Measurements from ENCODE around the gene GSAP.
A peak's percentile ranks its signal among the peaks of the same experiment; 100 is the strongest.
"Not testable (repeated sequence)": the region's sequence is repeated elsewhere in the genome, so short reads cannot be mapped to it uniquely, and the experiment has no call there.

GSAP gene

DNA sequence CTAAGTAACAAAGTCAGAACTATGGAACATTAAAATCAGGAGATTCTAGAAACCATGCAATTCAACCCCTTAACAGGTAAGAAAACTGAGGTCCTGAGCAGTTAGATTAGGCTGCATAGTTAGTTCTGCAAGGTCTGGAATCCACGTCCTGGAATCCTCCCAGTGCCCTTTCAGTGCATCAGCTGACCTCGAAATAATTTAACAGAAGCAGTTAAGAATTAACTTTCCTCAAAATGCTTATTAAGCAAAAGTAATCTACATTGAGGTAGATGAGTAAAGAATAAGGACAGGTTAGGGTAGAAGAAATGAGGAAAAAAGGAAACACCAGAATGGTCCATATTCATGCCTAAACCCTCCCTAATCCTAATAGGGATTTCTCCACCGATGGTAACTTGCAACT is 37.6 kb downstream of the GSAP start:
- no peak overlapping the region for H3K4me3 ChIP-seq (ENCODE audit: low read depth, low read length)
- no peak for DNase-seq (ENCODE audit: low read depth)

DNA sequence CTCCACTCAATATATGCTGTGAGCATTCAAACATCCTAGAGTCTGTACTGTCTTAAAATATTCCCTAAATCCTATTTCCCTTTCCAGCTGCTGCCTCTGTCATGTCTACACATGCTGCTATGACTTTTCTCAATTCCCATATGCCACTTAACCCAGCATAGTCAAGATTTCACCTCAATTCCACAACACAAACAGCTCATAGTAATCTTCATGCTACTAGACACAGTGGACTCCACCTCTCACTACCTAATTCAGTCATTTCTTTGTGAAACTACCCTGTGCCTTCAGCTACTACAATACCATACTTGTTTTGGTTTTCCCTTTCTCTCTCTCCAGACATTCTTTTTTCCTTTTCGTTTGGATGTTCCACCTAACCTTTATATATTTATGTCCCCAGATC is 45.5 kb downstream of the GSAP start:
- H3K4me3 ChIP-seq (ENCODE audit: low read depth, low read length): no peak overlapping the region
- DNase-seq (ENCODE audit: low read depth): no peak

DNA sequence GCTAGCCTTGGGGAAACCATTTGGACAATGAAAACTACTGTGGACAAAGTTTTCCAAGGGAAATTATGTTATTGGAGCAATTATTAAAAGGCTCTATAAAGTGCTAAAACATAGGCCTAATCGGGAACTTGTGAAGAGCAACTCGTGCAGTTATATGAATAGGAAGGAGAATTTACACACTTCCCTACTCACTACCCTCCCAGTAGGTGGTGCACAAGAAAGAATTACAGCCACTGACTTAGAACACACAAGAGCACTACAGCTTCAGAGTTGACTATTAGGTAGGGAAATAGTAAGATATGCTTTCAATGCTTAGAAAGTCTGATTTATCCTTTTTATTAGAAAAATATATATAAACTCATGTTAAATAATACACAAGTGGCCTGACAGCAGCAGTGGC is 47.2 kb downstream of the GSAP start:
- DNase-seq (ENCODE audit: low read depth): no peak
- H3K4me3 ChIP-seq (ENCODE audit: low read depth, low read length): no peak overlapping the region

DNA sequence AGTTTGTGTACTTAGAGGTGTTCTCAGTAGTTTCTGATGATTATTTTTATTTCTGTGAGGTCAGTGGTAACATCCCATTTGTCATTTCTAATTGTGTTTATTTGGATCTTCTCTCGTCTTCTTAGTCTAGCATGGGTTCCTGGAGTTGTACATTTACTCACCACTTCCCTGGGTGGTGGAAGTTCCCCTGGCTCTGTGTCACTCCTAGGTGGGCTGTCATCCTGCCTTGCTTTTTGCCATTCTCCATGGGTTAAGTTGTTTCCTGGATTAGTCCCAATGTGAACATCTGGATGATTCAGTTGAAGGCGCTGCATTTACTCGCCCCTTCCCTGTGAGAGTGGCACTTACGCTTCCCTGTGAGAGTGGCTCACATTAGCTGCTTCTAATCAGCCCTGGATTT is 48.2 kb downstream of the GSAP start:
- no peak for DNase-seq (ENCODE audit: low read depth)
- H3K4me3 ChIP-seq (ENCODE audit: low read depth, low read length): no peak overlapping the region

DNA sequence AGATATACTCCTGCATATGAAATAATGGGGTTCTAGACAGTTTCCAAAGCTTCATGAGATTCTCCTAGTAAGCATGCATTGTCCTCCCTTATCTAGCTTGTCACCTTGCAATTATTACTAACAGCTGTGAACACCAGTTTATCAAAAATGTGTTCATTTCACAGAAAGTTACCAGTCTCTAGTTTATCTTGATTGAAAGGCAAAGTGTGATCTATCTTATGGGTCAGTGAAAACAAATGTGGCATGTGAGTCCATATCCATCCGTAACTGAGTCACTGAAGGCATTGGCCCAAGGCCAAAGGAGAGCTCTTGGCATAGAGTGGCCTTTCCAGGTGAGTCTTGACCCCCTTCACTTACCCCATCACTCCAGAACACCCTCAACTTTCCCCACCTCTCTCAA is 53.2 kb downstream of the GSAP start:
- no peak for DNase-seq (ENCODE audit: low read depth)
- no peak overlapping the region for H3K4me3 ChIP-seq (ENCODE audit: low read depth, low read length)

DNA sequence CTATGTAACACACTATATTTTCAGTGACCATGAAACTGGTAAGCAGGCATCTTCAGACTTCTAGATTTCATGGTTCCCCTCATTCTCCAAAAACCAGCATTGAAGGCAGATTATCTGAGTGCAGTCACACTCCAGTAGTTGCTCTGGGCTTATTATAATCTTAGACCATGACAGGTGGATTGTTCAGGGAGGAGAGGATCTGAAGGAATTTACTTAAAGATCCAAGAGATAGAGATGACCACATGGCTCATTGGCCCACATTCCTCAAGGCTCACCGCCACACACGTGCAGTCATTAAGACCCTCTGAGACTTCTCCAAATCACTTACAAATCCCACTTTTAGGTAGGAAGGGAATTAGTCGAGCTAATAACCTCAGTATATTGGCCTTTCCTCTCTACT is 55.2 kb downstream of the GSAP start:
- DNase-seq (ENCODE audit: low read depth): no peak
- H3K4me3 ChIP-seq (ENCODE audit: low read depth, low read length): no peak overlapping the region

DNA sequence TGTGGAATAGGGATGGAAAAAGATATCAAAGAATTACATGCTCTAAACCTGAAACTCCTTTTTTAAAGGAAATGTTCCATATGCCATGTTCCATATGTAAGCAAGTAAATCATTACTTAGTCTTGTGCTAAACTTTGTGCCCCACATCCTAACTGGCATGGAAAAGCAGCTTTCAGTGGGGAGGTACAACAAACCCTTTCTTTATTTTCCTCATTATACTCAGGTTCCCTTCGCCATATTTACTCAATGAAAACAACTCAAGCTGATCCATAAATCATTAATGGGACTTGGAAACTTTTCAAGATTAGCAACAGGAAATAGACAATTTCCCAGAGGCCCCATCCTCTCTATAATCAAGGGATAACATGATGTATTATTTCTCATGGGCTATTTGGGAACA is 56.0 kb downstream of the GSAP start:
- no peak for DNase-seq (ENCODE audit: low read depth)
- H3K4me3 ChIP-seq (ENCODE audit: low read depth, low read length): no peak overlapping the region

DNA sequence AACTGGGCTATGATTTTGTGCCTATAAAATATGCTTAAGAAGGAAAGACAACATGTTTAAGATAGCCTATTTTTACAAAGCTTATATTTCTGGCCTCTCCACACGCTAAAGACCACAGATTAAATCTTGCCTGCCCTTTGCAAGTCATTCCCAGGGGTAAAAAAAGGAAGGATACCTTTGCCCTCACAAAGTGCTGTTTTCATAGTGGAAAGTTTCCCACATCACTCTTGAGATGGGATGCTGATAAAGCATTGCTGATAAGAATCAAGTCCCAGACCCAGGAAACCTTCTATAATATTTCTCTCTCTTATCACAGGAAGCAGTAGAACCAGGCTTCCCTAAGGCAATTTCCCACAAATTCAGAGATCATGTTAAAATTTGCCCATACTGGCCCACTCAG is 56.5 kb downstream of the GSAP start:
- H3K4me3 ChIP-seq (ENCODE audit: low read depth, low read length): no peak overlapping the region
- no peak for DNase-seq (ENCODE audit: low read depth)

DNA sequence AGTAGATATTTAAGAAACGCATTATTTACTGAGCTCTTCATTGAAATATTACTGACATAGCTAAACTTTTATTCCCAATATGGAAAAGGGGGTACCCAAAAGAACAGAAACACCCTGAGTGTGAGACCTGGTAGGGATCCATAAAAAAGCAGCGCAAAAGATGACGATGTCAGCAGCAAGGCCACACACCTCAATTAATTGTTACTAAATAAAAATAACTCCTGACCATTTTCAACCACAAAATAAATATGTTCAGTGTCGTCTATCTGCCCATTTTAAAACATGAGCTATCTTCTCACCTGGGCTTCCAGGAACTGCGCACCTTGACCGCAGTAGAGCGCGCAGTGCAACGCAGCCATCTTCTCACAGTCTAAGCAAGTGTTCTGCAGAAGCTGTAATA is 61.2 kb downstream of the GSAP start:
- H3K4me3 ChIP-seq (ENCODE audit: low read depth, low read length): no peak overlapping the region
- DNase-seq (ENCODE audit: low read depth): no peak

DNA sequence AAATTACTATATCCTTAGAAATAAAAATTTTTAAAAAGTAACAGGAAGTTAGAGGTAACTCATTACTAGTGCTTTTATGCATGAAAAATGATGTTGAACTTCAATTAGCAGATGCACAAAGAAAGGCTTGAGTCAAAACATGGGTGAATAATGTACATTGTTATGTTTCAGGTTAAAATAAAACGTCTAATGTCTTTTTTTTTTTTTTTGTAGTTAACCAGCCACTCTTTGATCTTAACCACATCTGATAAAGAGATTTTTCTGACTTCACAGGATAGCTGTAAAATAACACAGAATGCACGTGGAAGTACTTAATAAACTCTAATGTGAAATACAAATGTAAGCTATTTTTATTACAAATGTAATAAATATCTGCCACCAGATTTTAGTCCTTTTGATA is 61.7 kb downstream of the GSAP start:
- no peak for DNase-seq (ENCODE audit: low read depth)

DNA sequence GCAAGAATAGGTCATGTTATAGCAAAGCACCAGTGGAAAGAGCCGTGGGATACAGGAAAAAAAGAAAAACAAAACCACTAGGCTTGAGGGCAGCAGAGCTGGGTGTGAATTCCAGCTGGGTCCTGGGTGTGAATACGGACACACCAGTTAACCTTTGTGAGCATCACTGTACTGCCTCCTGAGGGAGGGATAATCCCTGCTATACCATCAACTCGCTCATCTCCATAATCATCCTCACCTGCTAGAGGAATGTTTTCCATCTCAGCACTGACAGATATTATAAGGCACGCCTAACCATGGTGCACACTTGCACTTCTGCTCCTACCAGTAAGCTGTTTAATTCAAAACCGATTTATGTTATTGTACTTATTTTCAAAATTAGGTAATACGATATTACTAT is 62.2 kb downstream of the GSAP start:
- no peak overlapping the region for H3K4me3 ChIP-seq (ENCODE audit: low read depth, low read length)
- no peak for DNase-seq (ENCODE audit: low read depth)

More for the DNA sequence above, 61.7 kb downstream of the GSAP start:
- no peak overlapping the region for H3K4me3 ChIP-seq (ENCODE audit: low read depth, low read length)

DNA sequence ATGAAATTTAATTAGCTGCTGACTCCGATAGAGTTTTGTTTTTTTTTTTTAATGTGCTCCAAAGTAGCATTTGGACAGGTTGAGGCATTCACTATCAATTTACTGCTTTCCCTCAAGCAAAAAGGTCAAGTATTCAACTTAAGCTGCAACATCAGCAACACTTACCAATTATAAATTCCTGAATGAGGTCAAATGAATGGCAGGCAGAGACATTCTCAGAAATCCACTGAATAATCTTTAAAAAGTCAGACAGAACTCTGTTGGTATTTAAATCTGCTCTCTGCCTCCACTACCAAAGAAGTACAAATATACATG is 62.8 kb downstream of the GSAP start:
- DNase-seq (ENCODE audit: low read depth): no peak

DNA sequence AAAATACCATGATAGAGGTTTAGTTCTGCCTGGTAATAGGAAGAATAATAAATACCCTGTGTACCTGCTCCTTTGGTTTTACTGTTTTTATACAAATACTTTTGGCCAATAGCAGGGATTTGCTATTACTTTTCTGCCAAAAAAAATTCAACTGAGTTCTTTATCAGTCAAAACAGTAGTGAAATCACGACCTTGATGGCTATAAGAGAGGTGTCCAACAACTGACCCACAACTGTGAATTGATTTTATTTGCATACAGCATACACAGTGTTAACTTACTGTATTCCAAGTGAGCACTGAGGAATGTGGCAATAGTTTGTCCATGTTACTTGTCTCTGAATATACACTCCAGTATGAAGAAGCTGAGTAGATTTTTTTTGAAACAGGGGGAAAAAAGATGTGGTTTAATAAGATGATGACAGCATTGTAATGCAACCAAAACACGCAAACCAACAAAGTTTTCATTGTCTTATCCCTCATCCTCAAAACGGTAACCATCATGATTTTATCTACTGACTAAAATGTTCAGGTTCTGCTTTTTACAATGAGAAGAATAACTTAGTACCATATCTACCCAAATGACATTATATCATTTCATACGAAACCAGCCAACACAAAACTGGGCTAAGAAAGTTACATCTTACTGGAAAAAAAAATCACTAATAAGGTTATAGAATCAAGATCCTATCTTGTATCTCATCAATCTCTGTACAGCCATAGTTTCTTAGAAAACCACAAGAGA is 63.3 kb downstream of the GSAP start:
- no peak for DNase-seq (ENCODE audit: low read depth)
- H3K4me3 ChIP-seq (ENCODE audit: low read depth, low read length): no peak overlapping the region

More for the DNA sequence above, 62.8 kb downstream of the GSAP start:
- no peak overlapping the region for H3K4me3 ChIP-seq (ENCODE audit: low read depth, low read length)

DNA sequence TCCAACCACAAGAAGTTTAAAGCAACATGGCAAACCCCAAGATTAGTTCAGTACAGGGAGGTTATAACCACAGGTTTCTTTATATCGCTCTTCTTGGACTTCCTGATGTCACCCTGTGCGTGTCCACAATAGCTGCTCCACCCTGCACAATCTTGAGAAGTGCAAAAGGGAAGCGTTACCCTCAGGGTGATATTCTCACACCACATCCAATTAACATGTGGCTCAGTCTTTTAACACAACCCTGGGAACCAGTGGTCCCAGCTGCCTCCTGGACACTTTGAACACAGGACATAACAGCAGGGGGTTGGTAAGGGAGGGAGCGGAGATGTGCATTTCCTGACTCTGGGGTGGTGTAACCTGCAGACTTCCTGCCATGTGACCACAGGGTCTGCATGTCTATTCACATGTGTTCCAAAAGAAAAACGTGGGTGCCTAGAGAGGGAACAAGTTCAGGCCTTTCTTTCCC is 64.6 kb downstream of the GSAP start:
- H3K4me3 ChIP-seq (ENCODE audit: low read depth, low read length): no peak overlapping the region
- DNase-seq (ENCODE audit: low read depth): no peak

DNA sequence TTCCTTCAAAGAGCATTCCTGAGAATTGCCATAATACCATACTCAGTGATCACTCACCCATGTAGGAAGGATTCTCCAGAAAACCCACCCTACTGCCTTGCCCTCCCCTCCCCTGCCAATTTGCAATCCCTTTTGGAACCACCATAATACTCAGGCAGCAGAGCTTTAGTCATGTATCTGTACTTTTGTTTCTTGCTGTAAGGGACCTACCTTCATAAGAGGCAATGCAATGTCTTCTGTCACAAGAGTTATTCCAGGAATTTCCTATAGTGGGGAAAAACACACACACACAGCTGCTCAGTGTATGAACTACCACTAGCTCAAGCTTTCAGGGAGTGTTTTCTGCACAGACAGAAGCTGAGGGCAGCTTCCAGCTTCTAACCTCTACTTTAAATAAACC is 67.0 kb downstream of the GSAP start:
- DNase-seq (ENCODE audit: low read depth): no peak

DNA sequence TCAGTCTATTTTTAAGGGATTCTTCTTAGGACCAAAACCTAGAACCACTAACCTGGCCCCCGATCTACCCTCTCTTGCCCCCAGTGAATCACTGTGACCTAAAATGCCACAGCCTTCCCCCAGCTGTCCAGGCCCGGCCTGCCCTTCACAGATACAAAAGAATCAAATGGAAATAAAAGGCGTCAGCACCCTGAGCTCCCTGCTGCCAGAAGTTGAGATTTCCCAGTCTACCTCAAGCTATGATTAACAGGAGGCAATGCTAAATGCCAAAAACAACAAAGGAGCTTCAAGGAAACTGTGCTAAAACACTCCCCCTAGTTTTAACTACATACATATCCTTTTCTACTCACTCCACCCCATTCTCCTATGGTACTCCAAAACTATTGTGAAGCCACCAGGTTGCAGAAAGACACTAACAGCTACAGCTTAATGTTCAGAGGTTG is 67.8 kb downstream of the GSAP start:
- DNase-seq (ENCODE audit: low read depth): peak; percentile 84
- H3K4me3 ChIP-seq (ENCODE audit: low read depth, low read length): no peak overlapping the region

More for the DNA sequence above, 67.0 kb downstream of the GSAP start:
- no peak overlapping the region for H3K4me3 ChIP-seq (ENCODE audit: low read depth, low read length)

DNA sequence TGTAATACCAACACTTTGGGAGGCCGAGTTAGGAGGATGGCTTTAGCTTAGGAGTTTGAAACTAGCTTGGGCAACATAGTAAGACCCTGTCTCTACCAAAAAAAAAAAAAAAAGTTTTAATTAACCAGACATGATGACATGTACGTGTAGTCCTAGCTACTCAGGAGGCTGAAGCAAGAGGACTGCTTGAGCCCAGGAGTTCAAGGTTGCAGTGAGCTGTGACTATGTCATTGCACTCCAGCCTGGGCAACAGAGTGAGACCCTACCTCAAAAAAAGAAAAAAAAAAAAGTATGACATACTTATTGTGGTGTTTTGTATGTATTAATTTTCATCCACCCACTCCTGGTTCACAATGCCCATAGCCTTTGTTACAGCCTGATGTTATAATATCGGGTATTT is 69.7 kb downstream of the GSAP start:
- no peak overlapping the region for H3K4me3 ChIP-seq (ENCODE audit: low read depth, low read length)
- DNase-seq (ENCODE audit: low read depth): no peak

DNA sequence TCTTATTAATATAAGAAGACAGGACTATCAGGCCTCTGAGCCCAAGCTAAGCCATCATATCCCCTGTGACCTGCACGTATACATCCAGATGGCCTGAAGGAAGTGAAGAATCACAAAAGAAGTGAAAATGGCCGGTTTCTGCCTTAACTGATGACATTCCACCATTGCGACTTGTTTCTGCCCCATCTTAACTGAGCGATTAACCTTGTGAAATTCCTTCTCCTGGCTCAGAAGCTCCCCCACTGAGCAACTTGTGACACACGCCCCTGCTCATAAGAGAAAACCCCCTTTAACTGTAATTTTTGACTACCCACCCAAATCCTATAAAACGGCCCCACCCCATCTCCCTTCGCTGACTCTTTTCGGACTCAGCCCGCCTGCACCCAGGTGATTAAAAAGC is 70.7 kb downstream of the GSAP start:
- DNase-seq (ENCODE audit: low read depth); H3K4me3 ChIP-seq (ENCODE audit: low read depth, low read length): not testable (repeated sequence)

DNA sequence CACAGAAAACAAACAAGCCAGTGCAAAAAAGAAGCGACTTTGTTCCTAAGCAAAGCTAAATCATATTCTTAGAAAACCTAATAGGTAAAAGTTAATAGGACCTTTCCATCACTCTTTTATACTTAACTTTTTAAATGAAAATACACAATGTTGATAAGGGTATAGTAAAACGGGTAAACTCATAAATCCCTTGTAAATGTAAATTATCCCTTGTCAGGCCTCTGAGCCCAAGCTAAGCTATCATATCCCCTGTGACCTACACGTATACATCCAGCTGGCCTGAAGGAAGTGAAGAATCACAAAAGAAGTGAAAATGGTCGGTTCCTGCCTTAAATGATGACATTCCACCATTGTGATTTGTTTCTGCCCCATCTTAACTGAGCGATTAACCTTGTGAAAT is 76.4 kb downstream of the GSAP start:
- H3K4me3 ChIP-seq (ENCODE audit: low read depth, low read length): no peak overlapping the region
- no peak for DNase-seq (ENCODE audit: low read depth)

DNA sequence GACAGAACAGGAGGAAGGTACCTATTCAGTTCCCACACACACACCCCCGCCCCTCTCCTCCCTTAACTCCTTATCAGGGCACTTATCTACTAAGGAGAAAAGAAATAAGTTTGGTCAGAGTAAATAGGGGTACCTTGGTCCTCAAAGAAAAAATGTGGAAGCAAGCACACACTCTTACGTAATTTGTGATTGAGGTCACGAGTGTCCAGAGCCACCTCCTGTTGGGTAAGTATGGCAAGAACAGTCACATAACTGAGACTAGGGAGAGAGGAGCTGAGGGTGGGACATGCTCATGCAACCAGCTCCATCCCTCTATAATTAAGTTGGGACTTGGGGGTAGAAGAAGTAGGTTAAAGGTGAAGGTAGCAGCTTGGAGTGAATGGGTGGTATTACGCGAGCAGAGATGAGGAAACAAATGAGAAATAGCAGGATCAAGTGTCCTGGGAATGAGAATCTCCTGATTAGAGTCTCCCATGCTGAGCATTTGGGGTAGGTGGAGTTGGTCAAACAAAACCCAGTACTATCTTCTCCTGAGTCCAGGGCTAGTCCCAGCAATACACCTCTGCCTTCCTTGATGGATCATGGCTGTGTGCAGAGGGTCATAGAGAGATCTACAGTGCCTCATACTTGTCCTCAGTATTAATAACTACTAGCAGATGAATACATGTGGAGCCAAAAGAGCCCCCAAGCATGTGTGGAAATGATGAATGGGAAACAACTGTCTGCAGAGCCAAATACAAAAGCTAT is 77.1 kb downstream of the GSAP start:
- no peak overlapping the region for H3K4me3 ChIP-seq (ENCODE audit: low read depth, low read length)
- DNase-seq (ENCODE audit: low read depth): no peak

DNA sequence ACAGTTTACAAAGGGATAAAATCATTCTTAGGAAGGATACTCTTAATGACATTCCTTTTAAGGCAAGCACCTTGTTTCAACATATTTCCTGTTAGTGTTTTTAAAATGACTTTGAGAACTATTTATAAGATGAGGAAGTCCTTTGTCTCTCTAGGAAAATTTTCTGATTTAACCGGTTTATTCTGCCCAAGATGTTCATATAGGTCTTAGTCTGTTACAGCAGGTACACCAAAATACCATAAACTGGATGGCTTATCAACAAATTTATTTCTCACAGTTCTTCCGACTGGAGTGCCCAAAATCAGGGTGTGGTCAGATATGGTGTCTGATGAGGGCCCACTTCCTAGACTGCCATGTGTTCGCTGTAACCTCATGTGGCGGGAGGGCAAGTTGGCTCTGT is 77.9 kb downstream of the GSAP start:
- no peak for DNase-seq (ENCODE audit: low read depth)
- no peak overlapping the region for H3K4me3 ChIP-seq (ENCODE audit: low read depth, low read length)
